Muscle of leg (tissue), 11 donors: ENCODE results near the gene SEC24D. TPM values are rescaled to one million over a fixed set of nuclear protein-coding genes. Genes with fewer than 3 reads are reported as not detected.

Source experiments
- DNase-seq: peaks from one replicate; pipeline ENCODE4 v3.0.0; 2013
- H3K27ac ChIP-seq: one replicate; pipeline ENCODE4 v1.5.1; 2013; ENCODE audit warnings: mild to moderate bottlenecking, low read length, control low read depth
- H3K27me3 ChIP-seq: one replicate; pipeline ENCODE4 v1.6.1; 2013; ENCODE audit warnings: low read length; ENCODE audit not compliant: control insufficient read depth, insufficient read depth
- H3K36me3 ChIP-seq: one replicate; pipeline ENCODE4 v1.6.1; 2013; ENCODE audit warnings: low read length; ENCODE audit not compliant: control insufficient read depth, insufficient read depth
- H3K4me1 ChIP-seq: one replicate; pipeline ENCODE4 v1.6.1; 2013; ENCODE audit warnings: low read length; ENCODE audit not compliant: control insufficient read depth, insufficient read depth
- H3K4me3 ChIP-seq: one replicate; pipeline ENCODE4 v1.5.1; 2013; ENCODE audit warnings: low read length, control low read depth
- H3K9me3 ChIP-seq: replicated peaks from 2 replicates; pipeline ENCODE4 v1.6.1; 2013; ENCODE audit warnings: low read depth, low read length; ENCODE audit not compliant: control insufficient read depth
- WGBS: methylation state at CpG from one replicate; pipeline ENCODE4 v1.1.5; 2013; ENCODE audit warnings: missing lambda C conversion rate; ENCODE audit not compliant: insufficient coverage; 5-methylcytosine and 5-hydroxymethylcytosine counted together
- polyA plus RNA-seq, 8 donors: library from polyadenylated mRNA; unstranded; fragments of 120-200 nt; gene quantifications; one replicate each; pipeline versions ENCODE4 v1.2.1 to v1.2.3, GENCODE V29; 2013; ENCODE audit warnings: inconsistent platforms in 1 of 8, low replicate concordance in 1 of 8; ENCODE audit not compliant: insufficient read length in 8 of 8, insufficient read depth in 1 of 8
- total RNA-seq: library from RNA; stranded (reverse); fragments of 120-200 nt; gene quantifications from one replicate; pipeline ENCODE4 v1.2.4, GENCODE V29; 2013

The SEC24D gene
- total and polyA plus RNA-seq, 9 donors: 44.3 to 82.5 (median 50.0) TPM

GRCh38 chr4:118755438-118756226 is 80.3 kb downstream of the SEC24D start:
- no CpG with 5 or more reads among the region's 2 CpGs for WGBS
- no peak overlapping the region for H3K4me3 ChIP-seq
- no peaks in the 10 kb centered on the region for H3K9me3 ChIP-seq
- H3K27me3 ChIP-seq: no peaks in the 10 kb centered on the region
- peaks cover 14% of the 10 kb centered on the region for H3K4me1 ChIP-seq
- peaks cover 21% of the 10 kb centered on the region for H3K36me3 ChIP-seq
- no peak for DNase-seq
- H3K27ac ChIP-seq: no peak overlapping the region

GRCh38 chr4:118754890-118755289 is 81.0 kb downstream of the SEC24D start:
- Histone ChIP-seq H3K27me3 (no peaks in the 10 kb centered on the region), H3K27ac (peak overlapping the region; percentile 2), H3K4me1 (peaks cover 12% of the 10 kb centered on the region), H3K9me3 (no peaks in the 10 kb centered on the region), H3K36me3 (peaks cover 19% of the 10 kb centered on the region), H3K4me3 (no peak overlapping the region)
- no CpG with 5 or more reads among the region's 2 CpGs for WGBS
- DNase-seq: no peak

GRCh38 chr4:118753685-118754084 is 82.2 kb downstream of the SEC24D start:
- Histone ChIP-seq H3K4me3 (no peak overlapping the region), H3K27me3 (no peaks in the 10 kb centered on the region), H3K9me3 (no peaks in the 10 kb centered on the region), H3K36me3 (peaks cover 19% of the 10 kb centered on the region), H3K27ac (peak overlapping the region; percentile 37), H3K4me1 (peaks cover 8% of the 10 kb centered on the region)
- no CpG with 5 or more reads among the region's 1 CpG for WGBS
- DNase-seq: no peak

GRCh38 chr4:118753096-118753495 is 82.8 kb downstream of the SEC24D start:
- peak overlapping the region; percentile 37 for H3K27ac ChIP-seq
- H3K4me3 ChIP-seq: no peak overlapping the region

DNA sequence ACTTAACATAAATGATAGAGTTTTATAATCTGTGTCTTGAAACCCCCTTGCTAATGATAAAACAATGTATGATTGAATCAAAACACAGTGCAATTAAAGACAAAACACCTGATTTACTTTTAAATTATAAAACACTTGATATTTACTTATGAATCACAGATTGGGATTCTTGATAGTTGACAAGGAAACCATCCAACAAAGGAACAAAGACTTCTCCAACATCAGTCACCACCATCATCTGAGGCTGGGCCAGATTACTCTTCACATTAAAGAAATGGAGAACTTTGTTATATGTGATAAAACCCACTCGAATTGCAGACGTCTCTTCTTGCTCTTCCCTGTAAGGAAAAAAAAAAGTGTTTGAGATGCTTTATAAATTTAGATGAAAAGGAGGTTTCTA is 83.4 kb downstream of the SEC24D start:
- DNase-seq: no peak
- Histone ChIP-seq H3K4me1 (peaks cover 8% of the 10 kb centered on the region), H3K4me3 (no peak overlapping the region), H3K27ac (peak overlapping the region; percentile 52), H3K9me3 (no peaks in the 10 kb centered on the region), H3K27me3 (no peaks in the 10 kb centered on the region), H3K36me3 (peaks cover 19% of the 10 kb centered on the region)
- WGBS: no CpG with 5 or more reads among the region's 2 CpGs

More at GRCh38 chr4:118753096-118753495, 82.8 kb downstream of the SEC24D start:
- peak; percentile 48 for DNase-seq
- Histone ChIP-seq H3K9me3 (no peaks in the 10 kb centered on the region), H3K27me3 (no peaks in the 10 kb centered on the region), H3K4me1 (peaks cover 8% of the 10 kb centered on the region), H3K36me3 (peaks cover 19% of the 10 kb centered on the region)

DNA sequence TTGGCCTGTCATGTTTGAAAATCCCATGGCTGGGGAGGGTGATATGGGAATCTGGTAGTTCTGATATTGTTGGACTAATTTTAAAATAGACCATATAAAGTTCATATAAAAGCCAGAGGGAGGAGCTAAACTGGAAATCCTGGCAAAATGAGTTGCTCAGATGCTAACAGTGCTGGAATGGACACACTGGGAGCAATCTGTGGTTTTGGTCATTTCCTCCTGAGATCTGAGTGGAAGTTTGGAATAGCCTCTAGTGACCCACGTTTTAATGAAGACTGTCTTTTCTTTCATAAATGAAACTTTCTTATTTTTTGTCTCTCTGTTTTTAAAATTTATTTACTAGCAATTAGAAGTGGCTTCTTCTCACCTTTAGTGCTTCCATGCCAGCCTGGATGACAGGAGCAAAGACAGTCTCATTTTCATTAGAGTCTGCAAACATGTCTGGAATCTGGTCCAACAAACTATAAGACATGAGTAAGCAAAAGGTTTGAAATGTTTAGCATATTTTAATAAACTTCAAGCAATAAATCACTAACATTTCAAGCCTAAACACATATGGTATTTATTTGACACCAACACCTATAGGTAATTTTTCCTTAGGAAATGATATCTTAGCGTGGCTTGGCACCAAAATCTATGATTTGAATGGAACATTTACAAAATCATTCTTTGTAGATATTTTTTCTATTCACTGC is 84.2 kb downstream of the SEC24D start:
- peak overlapping the region; percentile 68 for H3K27ac ChIP-seq
- no CpG with 5 or more reads among the region's 2 CpGs for WGBS
- peaks cover 16% of the 10 kb centered on the region for H3K36me3 ChIP-seq
- no peaks in the 10 kb centered on the region for H3K9me3 ChIP-seq
- peak; percentile 66 for DNase-seq
- H3K4me1 ChIP-seq: peaks cover 8% of the 10 kb centered on the region
- H3K4me3 ChIP-seq: no peak overlapping the region
- no peaks in the 10 kb centered on the region for H3K27me3 ChIP-seq

DNA sequence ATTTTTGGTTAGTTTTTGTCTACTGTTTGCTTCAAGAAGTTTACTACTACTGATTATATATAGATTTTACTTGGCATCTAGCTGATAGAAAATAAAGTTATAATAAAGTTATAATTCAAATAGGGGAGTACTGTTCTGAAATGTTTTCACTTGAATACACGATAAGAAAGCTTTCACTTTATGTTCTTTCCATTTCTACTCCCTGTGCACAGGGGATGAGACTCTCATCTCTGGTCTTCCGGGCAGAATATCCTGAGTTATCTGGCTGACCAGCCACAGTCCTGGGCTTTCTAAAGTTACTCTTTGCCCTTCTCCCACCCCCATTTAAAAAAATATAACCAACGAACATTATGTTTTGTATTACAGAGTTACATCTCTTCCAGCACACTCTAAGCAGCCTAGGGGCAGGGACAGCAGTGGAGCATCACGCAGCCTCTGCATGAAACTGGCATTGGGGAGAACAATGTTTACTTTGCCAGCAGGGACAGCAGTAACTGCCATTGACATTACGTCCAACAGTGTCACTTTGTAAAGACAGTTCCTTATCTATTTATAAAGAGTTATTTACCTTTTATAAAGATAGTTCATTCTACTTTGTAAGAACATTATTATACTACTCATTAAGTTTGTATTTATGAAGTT is 86.5 kb downstream of the SEC24D start:
- 100% methylated on average over 2 of the region's 5 CpGs for WGBS
- H3K4me3 ChIP-seq: no peak overlapping the region
- H3K9me3 ChIP-seq: no peaks in the 10 kb centered on the region
- H3K36me3 ChIP-seq: peaks cover 17% of the 10 kb centered on the region
- no peaks in the 10 kb centered on the region for H3K27me3 ChIP-seq
- no peak overlapping the region for H3K27ac ChIP-seq
- no peak for DNase-seq
- H3K4me1 ChIP-seq: peaks cover 13% of the 10 kb centered on the region

DNA sequence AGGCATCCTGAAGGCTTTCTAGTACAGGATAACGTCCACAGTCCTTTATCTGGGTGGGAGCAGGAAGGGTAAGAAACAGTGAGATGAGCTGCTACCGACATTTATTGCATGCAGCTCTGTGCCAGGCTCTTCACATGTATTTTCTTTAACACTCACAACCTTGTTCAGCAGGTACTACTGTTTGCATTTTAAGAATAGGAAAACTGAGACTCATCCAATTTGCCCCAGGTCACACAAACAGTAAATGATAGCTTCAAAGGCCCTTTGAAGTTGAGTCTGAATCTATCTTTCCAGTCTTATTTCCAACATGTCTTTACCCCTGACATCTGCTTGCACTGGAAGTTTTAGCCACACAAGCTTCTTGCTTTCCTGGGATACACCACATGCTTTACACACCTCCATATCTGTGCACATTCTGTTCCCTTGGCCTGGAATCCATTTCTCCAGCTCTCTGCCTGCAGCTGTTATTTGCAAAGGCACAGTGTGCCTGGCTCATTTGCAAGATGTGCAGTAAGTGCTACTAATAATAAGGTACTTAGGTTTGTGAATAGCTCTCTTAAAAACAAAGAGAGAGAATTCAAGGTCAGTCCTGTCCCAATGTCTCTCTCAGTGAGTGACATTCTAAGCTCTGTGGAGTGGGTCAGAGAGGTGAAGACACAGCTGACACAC is 89.5 kb downstream of the SEC24D start:
- Histone ChIP-seq H3K36me3 (peaks cover 21% of the 10 kb centered on the region), H3K27me3 (no peaks in the 10 kb centered on the region), H3K4me3 (no peak overlapping the region), H3K27ac (no peak overlapping the region), H3K4me1 (peaks cover 7% of the 10 kb centered on the region), H3K9me3 (no peaks in the 10 kb centered on the region)
- DNase-seq: peak; percentile 47
- no CpG with 5 or more reads among the region's 2 CpGs for WGBS

GRCh38 chr4:118745357-118745756 is 90.6 kb downstream of the SEC24D start:
- H3K4me1 ChIP-seq: peaks cover 6% of the 10 kb centered on the region
- DNase-seq: no peak
- peaks cover 21% of the 10 kb centered on the region for H3K36me3 ChIP-seq
- H3K9me3 ChIP-seq: no peaks in the 10 kb centered on the region
- 38% methylated on average over 1 of the region's 3 CpGs for WGBS
- no peak overlapping the region for H3K4me3 ChIP-seq
- H3K27me3 ChIP-seq: no peaks in the 10 kb centered on the region
- H3K27ac ChIP-seq: no peak overlapping the region

DNA sequence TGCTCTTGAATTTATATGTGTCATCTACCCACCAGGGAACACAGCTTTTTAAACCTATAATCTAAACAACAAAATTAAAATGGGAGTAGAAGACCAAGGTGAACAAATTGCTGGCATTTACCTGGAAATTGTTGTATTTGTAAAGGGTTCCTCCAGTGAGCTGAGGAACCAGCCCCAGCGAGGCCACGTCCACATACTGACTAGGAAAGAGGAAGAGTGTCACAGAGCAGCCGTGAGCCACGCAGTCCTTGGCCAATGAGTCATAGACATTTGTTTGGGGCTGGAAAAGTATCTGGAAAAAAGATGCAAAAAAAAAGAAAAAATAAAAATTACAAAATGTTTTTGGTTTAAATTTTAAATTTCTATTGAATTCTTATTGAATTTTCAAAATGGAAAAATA is 92.1 kb downstream of the SEC24D start:
- no CpG with 5 or more reads among the region's 4 CpGs for WGBS
- peaks cover 6% of the 10 kb centered on the region for H3K4me1 ChIP-seq
- no peak overlapping the region for H3K4me3 ChIP-seq
- H3K36me3 ChIP-seq: peaks cover 33% of the 10 kb centered on the region
- no peaks in the 10 kb centered on the region for H3K9me3 ChIP-seq
- no peak overlapping the region for H3K27ac ChIP-seq
- no peak for DNase-seq
- H3K27me3 ChIP-seq: no peaks in the 10 kb centered on the region
